ENCODE results near the gene DMXL2. TPM values are rescaled to one million over a fixed set of nuclear protein-coding genes. Genes with fewer than 3 reads are reported as not detected.

DMXL2 gene
- total RNA-seq: 8.9 and 13.0 TPM in 2 replicates

GRCh38 chr15:51622604-51623370, at the start of gene DMXL2:
Gene DMXL2, minus strand, starts transcription at chr15:51622771. Its CDS starts 226 bp downstream, at chr15:51622545.

Other genes starting within 250 kb of the DMXL2 start
- under 0.01 TPM in 1 of 2 replicates, not detected in the other for gene SCG3, start 58.7 kb upstream of the DMXL2 start, total RNA-seq
- gene LYSMD2, start 114.9 kb upstream of the DMXL2 start, total RNA-seq: 11.5 and 14.1 TPM in 2 replicates
- 9.4 and 10.5 TPM in 2 replicates for gene TMOD2, start 128.8 kb upstream of the DMXL2 start, total RNA-seq
- 24.6 and 25.3 TPM in 2 replicates for gene TMOD3, start 206.9 kb upstream of the DMXL2 start, total RNA-seq

Data from pericardium fibroblast (primary cell).